ENCODE data around the gene HDAC9.

DNA sequence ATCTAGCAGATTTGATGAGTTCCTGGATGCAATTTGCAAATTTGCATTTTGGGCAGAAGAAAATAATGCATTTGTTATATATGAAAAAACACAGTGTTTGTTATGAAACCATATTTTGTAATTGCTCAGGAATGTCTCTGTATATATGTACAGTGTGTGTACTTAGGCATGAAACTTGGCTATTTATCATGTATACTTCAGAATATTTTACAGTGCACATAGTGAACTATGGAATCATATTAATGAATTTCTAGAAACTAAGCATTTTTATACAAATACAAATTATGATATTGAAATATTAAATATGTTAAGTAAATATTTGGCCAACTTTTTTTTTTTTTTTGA lies 514.4 kb downstream of the HDAC9 start:
- TF ChIP-seq CTCF (IDR thresholded peaks at IDR 0.05), result no peak
- no peak for TF ChIP-seq POLR2AphosphoS5 (IDR thresholded peaks at IDR 0.05)
- TF ChIP-seq EP300 (IDR thresholded peaks at IDR 0.05), result no peak
